ENCODE measurements around the gene RABGAP1. TPM values are rescaled to one million over a fixed set of nuclear protein-coding genes. Genes with fewer than 3 reads are reported as not detected.

The RABGAP1 gene
- total RNA-seq, 1 donor from 2014 or later, result 44.7 TPM

DNA sequence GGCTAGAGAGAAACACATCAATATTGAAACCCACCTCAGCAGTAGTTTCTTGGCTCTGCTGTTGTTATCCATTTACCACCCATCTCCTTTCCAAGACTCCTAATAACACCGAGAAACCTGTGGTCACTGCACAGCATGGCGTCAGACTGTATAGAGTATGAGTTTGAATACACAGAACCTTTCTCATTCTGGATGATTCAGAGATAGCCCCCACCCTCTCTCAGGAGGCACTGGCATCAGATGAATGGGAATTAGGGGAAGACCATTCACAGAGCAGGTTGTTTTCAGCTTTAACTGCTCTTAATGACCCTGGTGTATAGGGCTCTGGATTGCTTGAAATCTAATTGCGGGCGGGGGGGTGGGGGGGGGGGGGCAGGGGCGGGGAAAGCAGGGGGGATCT, 179.3 kb downstream of the RABGAP1 start:
- H3K27ac ChIP-seq (ENCODE audit: low read depth, low read length), result no peak overlapping the region
- H3K9me3 ChIP-seq (ENCODE audit: insufficient read depth, low read depth, low read length), result no peaks in the 10 kb centered on the region
- no peaks in the 10 kb centered on the region for H3K27me3 Mint-ChIP-seq (ENCODE audit: low read depth, unreplicated experiment)
- no peaks in the 10 kb centered on the region for H3K9me3 Mint-ChIP-seq (ENCODE audit: unreplicated experiment)
- no peaks in the 10 kb centered on the region for H3K79me2 ChIP-seq (ENCODE audit: insufficient read depth, low read length)
- TF ChIP-seq EZH2 (IDR thresholded peaks at IDR 0.05; ENCODE audit: insufficient read depth, low read length) (no peak), CTCF (IDR thresholded peaks at IDR 0.05; ENCODE audit: insufficient read depth, low read depth, low read length) (no peak)
- DNase-seq (ENCODE audit: low read depth), result peak; percentile 32
- no peak overlapping the region for H3K27ac Mint-ChIP-seq (ENCODE audit: unreplicated experiment)
- no peak overlapping the region for H3K9ac ChIP-seq (ENCODE audit: low read length)
- no peaks in the 10 kb centered on the region for H3K36me3 ChIP-seq (ENCODE audit: insufficient read depth, low read length)
- H3K4me1 Mint-ChIP-seq (ENCODE audit: low read depth, unreplicated experiment), result peaks cover 10% of the 10 kb centered on the region
- H3K4me3 ChIP-seq (ENCODE audit: insufficient read depth, low read depth, low read length), result no peak overlapping the region
- FAIRE-seq, result no peak
- peaks cover 14% of the 10 kb centered on the region for H3K36me3 Mint-ChIP-seq (ENCODE audit: low read depth, unreplicated experiment)
- H2AFZ ChIP-seq (ENCODE audit: low read depth, low read length), result no peak overlapping the region
- peak overlapping the region; percentile 16 for H3K4me2 ChIP-seq (ENCODE audit: low read length)
- H4K20me1 ChIP-seq (ENCODE audit: insufficient read depth, low read length), result no peaks in the 10 kb centered on the region
- no peaks in the 10 kb centered on the region for H3K27me3 ChIP-seq (ENCODE audit: insufficient read depth, low read length)
- H3K4me1 ChIP-seq (ENCODE audit: insufficient read depth, low read length), result peaks cover 8% of the 10 kb centered on the region
- H3K4me3 Mint-ChIP-seq (ENCODE audit: unreplicated experiment), result no peak overlapping the region

DNA sequence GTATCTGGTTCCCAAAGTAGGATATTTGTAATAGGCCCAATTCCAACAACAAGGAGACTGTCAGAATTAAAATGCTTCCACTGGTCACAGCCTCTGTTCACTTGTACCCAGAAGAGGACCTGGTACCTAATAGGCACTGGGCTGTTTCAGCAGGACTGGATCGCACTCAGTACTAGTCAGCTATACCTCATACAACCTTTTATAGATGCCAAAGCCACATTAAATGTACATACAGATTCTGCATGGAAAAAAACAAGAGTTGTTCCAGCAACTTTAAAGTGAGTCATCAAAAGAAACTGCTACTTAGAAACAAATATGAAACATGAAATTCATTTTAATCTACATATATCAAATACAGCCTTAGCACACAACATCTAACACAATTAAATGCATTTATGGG, 180.1 kb downstream of the RABGAP1 start:
- peaks cover 8% of the 10 kb centered on the region for H3K4me1 ChIP-seq (ENCODE audit: insufficient read depth, low read length)
- TF ChIP-seq CTCF (IDR thresholded peaks at IDR 0.05; ENCODE audit: insufficient read depth, low read depth, low read length), result no peak
- TF ChIP-seq EZH2 (IDR thresholded peaks at IDR 0.05; ENCODE audit: insufficient read depth, low read length), result no peak
- no peaks in the 10 kb centered on the region for H3K27me3 ChIP-seq (ENCODE audit: insufficient read depth, low read length)
- DNase-seq (ENCODE audit: low read depth) (no peak), FAIRE-seq (no peak)
- H3K4me2 ChIP-seq (ENCODE audit: low read length), result no peak overlapping the region
- Mint-ChIP-seq H3K4me1 (ENCODE audit: low read depth, unreplicated experiment) (peaks cover 10% of the 10 kb centered on the region), H3K9me3 (ENCODE audit: unreplicated experiment) (no peaks in the 10 kb centered on the region), H3K36me3 (ENCODE audit: low read depth, unreplicated experiment) (peaks cover 12% of the 10 kb centered on the region), H3K4me3 (ENCODE audit: unreplicated experiment) (no peak overlapping the region), H3K27me3 (ENCODE audit: low read depth, unreplicated experiment) (no peaks in the 10 kb centered on the region), H3K27ac (ENCODE audit: unreplicated experiment) (no peak overlapping the region)
- H3K4me3 ChIP-seq (ENCODE audit: insufficient read depth, low read depth, low read length), result no peak overlapping the region
- H3K9ac ChIP-seq (ENCODE audit: low read length), result no peak overlapping the region
- no peaks in the 10 kb centered on the region for H3K36me3 ChIP-seq (ENCODE audit: insufficient read depth, low read length)
- no peak overlapping the region for H2AFZ ChIP-seq (ENCODE audit: low read depth, low read length)
- H3K79me2 ChIP-seq (ENCODE audit: insufficient read depth, low read length), result no peaks in the 10 kb centered on the region
- H3K27ac ChIP-seq (ENCODE audit: low read depth, low read length), result no peak overlapping the region
- no peaks in the 10 kb centered on the region for H3K9me3 ChIP-seq (ENCODE audit: insufficient read depth, low read depth, low read length)
- no peaks in the 10 kb centered on the region for H4K20me1 ChIP-seq (ENCODE audit: insufficient read depth, low read length)

DNA sequence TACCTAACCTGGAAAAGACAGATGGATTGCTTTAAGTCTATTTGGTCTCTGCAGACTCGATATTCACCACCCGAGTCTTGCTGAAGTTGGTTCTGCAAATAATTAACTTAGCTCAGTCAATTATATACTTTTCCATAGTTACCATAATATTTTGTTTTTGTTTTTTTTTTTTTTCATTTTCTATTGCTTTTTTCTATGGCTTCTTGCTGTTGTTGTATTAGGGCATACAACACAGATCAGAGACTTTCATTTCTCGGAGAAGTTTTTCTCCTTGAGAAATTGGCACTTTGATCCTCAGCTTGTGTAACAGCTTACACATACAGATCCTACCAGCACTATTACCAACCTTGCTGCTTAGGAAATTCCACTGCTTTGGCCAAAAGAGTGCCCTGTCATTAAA, 180.6 kb downstream of the RABGAP1 start:
- Histone ChIP-seq H3K4me3 (ENCODE audit: insufficient read depth, low read depth, low read length) (no peak overlapping the region), H3K79me2 (ENCODE audit: insufficient read depth, low read length) (no peaks in the 10 kb centered on the region), H3K27me3 (ENCODE audit: insufficient read depth, low read length) (no peaks in the 10 kb centered on the region), H3K36me3 (ENCODE audit: insufficient read depth, low read length) (no peaks in the 10 kb centered on the region), H2AFZ (ENCODE audit: low read depth, low read length) (no peak overlapping the region), H3K4me2 (ENCODE audit: low read length) (no peak overlapping the region), H4K20me1 (ENCODE audit: insufficient read depth, low read length) (no peaks in the 10 kb centered on the region), H3K27ac (ENCODE audit: low read depth, low read length) (no peak overlapping the region), H3K9ac (ENCODE audit: low read length) (no peak overlapping the region), H3K4me1 (ENCODE audit: insufficient read depth, low read length) (peaks cover 8% of the 10 kb centered on the region), H3K9me3 (ENCODE audit: insufficient read depth, low read depth, low read length) (no peaks in the 10 kb centered on the region)
- Mint-ChIP-seq H3K36me3 (ENCODE audit: low read depth, unreplicated experiment) (peaks cover 11% of the 10 kb centered on the region), H3K4me3 (ENCODE audit: unreplicated experiment) (no peak overlapping the region), H3K9me3 (ENCODE audit: unreplicated experiment) (no peaks in the 10 kb centered on the region), H3K27me3 (ENCODE audit: low read depth, unreplicated experiment) (no peaks in the 10 kb centered on the region), H3K27ac (ENCODE audit: unreplicated experiment) (no peak overlapping the region), H3K4me1 (ENCODE audit: low read depth, unreplicated experiment) (peaks cover 10% of the 10 kb centered on the region)
- TF ChIP-seq EZH2 (IDR thresholded peaks at IDR 0.05; ENCODE audit: insufficient read depth, low read length) (no peak), CTCF (IDR thresholded peaks at IDR 0.05; ENCODE audit: insufficient read depth, low read depth, low read length) (no peak)
- FAIRE-seq (no peak), DNase-seq (ENCODE audit: low read depth) (no peak)

Measured in astrocyte (in vitro differentiated cells and primary cell).